H9 (cell line): ENCODE measurements around the gene SOCS7. TPM values are rescaled to one million over a fixed set of nuclear protein-coding genes. Genes with fewer than 3 reads are reported as not detected.

Experiments
- DNase-seq: peaks from one replicate; pipeline ENCODE4 v3.0.0-alpha.2; 2017
- H2AFZ ChIP-seq: one replicate; pipeline ENCODE4 v1.6.1; 2013; ENCODE audit warnings: mild to moderate bottlenecking, low read length, control low read depth, moderate library complexity
- H2AK5ac ChIP-seq: 2 replicates; pipeline ENCODE4 v1.6.1; 2013; ENCODE audit warnings: low read length, control low read depth, mixed read lengths; ENCODE audit not compliant: insufficient read length
- H2BK120ac ChIP-seq: one replicate; pipeline ENCODE4 v1.6.1; 2013; ENCODE audit warnings: low read depth, mild to moderate bottlenecking, low read length, control low read depth, inconsistent platforms; ENCODE audit not compliant: poor library complexity, severe bottlenecking
- H2BK12ac ChIP-seq: 2 replicates; pipeline ENCODE4 v1.6.1; 2013; ENCODE audit warnings: low read length, control low read depth, mixed read lengths, low read depth; ENCODE audit not compliant: insufficient read length
- H2BK15ac ChIP-seq: 2 replicates; pipeline ENCODE4 v1.6.1; 2013; ENCODE audit warnings: low read depth, low read length, control low read depth
- H2BK20ac ChIP-seq: one replicate; pipeline ENCODE4 v1.6.1; 2013; ENCODE audit warnings: low read depth, mild to moderate bottlenecking, low read length, control low read depth, inconsistent platforms; ENCODE audit not compliant: poor library complexity, severe bottlenecking
- H2BK5ac ChIP-seq: 2 replicates; pipeline ENCODE4 v1.6.1; 2013; ENCODE audit warnings: low read length, control low read depth, mixed read lengths; ENCODE audit not compliant: insufficient read length
- H3K14ac ChIP-seq: 2 replicates; pipeline ENCODE4 v1.6.1; 2013; ENCODE audit warnings: low read length, control low read depth; ENCODE audit not compliant: insufficient read depth
- H3K18ac ChIP-seq: 2 replicates; pipeline ENCODE4 v1.6.1; 2013; ENCODE audit warnings: low read depth, mild to moderate bottlenecking, mixed read lengths, low read length, control low read depth; ENCODE audit not compliant: insufficient read length
- H3K23ac ChIP-seq: 2 replicates; pipeline ENCODE4 v1.6.1; 2013; ENCODE audit warnings: low read length, control low read depth, mixed read lengths, low read depth; ENCODE audit not compliant: insufficient read length
- H3K23me2 ChIP-seq: 2 replicates; pipeline ENCODE4 v1.6.1; 2013; ENCODE audit warnings: low read depth, mild to moderate bottlenecking, mixed read lengths, low read length, control low read depth; ENCODE audit not compliant: insufficient read length, poor library complexity, severe bottlenecking
- H3K27ac ChIP-seq: 2 replicates; pipeline ENCODE4 v1.5.1; 2013; ENCODE audit warnings: low read length, control low read depth, mixed read lengths, low read depth; ENCODE audit not compliant: insufficient read length
- H3K27me3 ChIP-seq: 2 replicates; pipeline ENCODE4 v1.6.1; 2013; ENCODE audit warnings: low read length, control low read depth, inconsistent platforms; ENCODE audit not compliant: insufficient read depth
- H3K4ac ChIP-seq: 2 replicates; pipeline ENCODE4 v1.6.1; 2013; ENCODE audit warnings: low read depth, mild to moderate bottlenecking, control low read depth, inconsistent platforms, low read length, moderate library complexity
- H3K4me1 ChIP-seq: 2 replicates; pipeline ENCODE4 v1.6.1; 2013; ENCODE audit warnings: low read length, control low read depth, inconsistent platforms; ENCODE audit not compliant: insufficient read depth
- H3K4me2 ChIP-seq: 2 replicates; pipeline ENCODE4 v1.6.1; 2013; ENCODE audit warnings: low read length, control low read depth, mixed read lengths; ENCODE audit not compliant: insufficient read length, insufficient read depth
- H3K56ac ChIP-seq: 2 replicates; pipeline ENCODE4 v1.6.1; 2013; ENCODE audit warnings: low read depth, mild to moderate bottlenecking, mixed read lengths, low read length, control low read depth; ENCODE audit not compliant: insufficient read length
- H3K79me1 ChIP-seq: 2 replicates; pipeline ENCODE4 v1.6.1; 2013; ENCODE audit warnings: low read depth, mild to moderate bottlenecking, moderate library complexity, low read length, control low read depth, inconsistent platforms; ENCODE audit not compliant: insufficient read depth, poor library complexity, severe bottlenecking
- H3K79me2 ChIP-seq: 2 replicates; pipeline ENCODE4 v1.6.1; 2013; ENCODE audit warnings: low read length, control low read depth, inconsistent platforms; ENCODE audit not compliant: insufficient read depth
- H3K9ac ChIP-seq: 2 replicates; pipeline ENCODE4 v1.6.1; 2013; ENCODE audit warnings: low read length, control low read depth, mixed read lengths; ENCODE audit not compliant: insufficient read length; ENCODE audit errors: extremely low read depth
- H3K9me3 ChIP-seq: one replicate; pipeline ENCODE4 v1.6.1; 2013; ENCODE audit warnings: low read depth, low read length, inconsistent platforms; ENCODE audit not compliant: control insufficient read depth
- H3T11ph ChIP-seq: one replicate; pipeline ENCODE4 v1.6.1; 2013; ENCODE audit warnings: mild to moderate bottlenecking, low read length, control low read depth, inconsistent platforms
- H4K20me1 ChIP-seq: one replicate; pipeline ENCODE4 v1.6.1; 2013; ENCODE audit not compliant: control insufficient read depth, insufficient read length, insufficient read depth
- H4K5ac ChIP-seq: 2 replicates; pipeline ENCODE4 v1.6.1; 2013; ENCODE audit warnings: low read depth, mild to moderate bottlenecking, mixed read lengths, low read length, control low read depth; ENCODE audit not compliant: insufficient read length
- H4K8ac ChIP-seq: replicated peaks from 2 replicates; pipeline ENCODE4 v1.6.1; 2013; ENCODE audit warnings: low read length, control low read depth, mixed read lengths, low read depth; ENCODE audit not compliant: insufficient read length
- H4K91ac ChIP-seq: 2 replicates; pipeline ENCODE4 v1.6.1; 2013; ENCODE audit warnings: low read depth, mild to moderate bottlenecking, moderate library complexity, mixed read lengths, low read length, control low read depth; ENCODE audit not compliant: insufficient read length
- H3K27ac Mint-ChIP-seq, 3 experiments: 2 replicates in 2 of 3; 3 replicates in 1 of 3; pipeline ENCODE4 v1.8.0; 2020 to 2021; ENCODE audit warnings: mixed read lengths in 3 of 3, mild to moderate bottlenecking in 1 of 3, moderate library complexity in 1 of 3
- H3K27me3 Mint-ChIP-seq: 2 replicates; pipeline ENCODE4 v1.8.0; 2021; ENCODE audit warnings: low read depth, mild to moderate bottlenecking, moderate library complexity, mixed read lengths
- H3K36me3 Mint-ChIP-seq, 3 experiments: 2 replicates in 2 of 3; 3 replicates in 1 of 3; pipeline ENCODE4 v1.8.0; 2020 to 2021; ENCODE audit warnings: low read depth in 3 of 3, mixed read lengths in 3 of 3; ENCODE audit not compliant: insufficient read depth in 1 of 3
- H3K4me1 Mint-ChIP-seq, 2 experiments: 2 replicates each; pipeline ENCODE4 v1.8.0; 2020; ENCODE audit warnings: mixed read lengths in 2 of 2
- H3K4me3 Mint-ChIP-seq, 2 experiments: 2 replicates in 1 of 2; 3 replicates in 1 of 2; pipeline ENCODE4 v1.8.0; 2020 to 2021; ENCODE audit warnings: mild to moderate bottlenecking in 2 of 2, mixed read lengths in 2 of 2, moderate library complexity in 1 of 2
- H3K9me3 Mint-ChIP-seq, 2 experiments: 2 replicates in 1 of 2; 3 replicates in 1 of 2; pipeline ENCODE4 v1.8.0; 2020; ENCODE audit warnings: mild to moderate bottlenecking in 2 of 2, mixed read lengths in 2 of 2, moderate library complexity in 1 of 2
- CTCF ChIP-seq: fragments of 200-600 bp; sonication (generic); conservative IDR thresholded peaks from 3 replicates; pipeline ENCODE4 v1.8.0; 2021; ENCODE audit warnings: antibody characterized with exemption, mild to moderate bottlenecking
- WGBS: extraction: QIAGEN DNeasy Blood & Tissue Kit; methylation state at CpG from one replicate; pipeline ENCODE4 v1.1.7; 2013; ENCODE audit warnings: missing lambda C conversion rate, low lambda C conversion rate, mixed read lengths; ENCODE audit not compliant: insufficient read length; ENCODE audit errors: extremely low coverage; 5-methylcytosine and 5-hydroxymethylcytosine counted together
- total RNA-seq: library from RNA; stranded (reverse); gene quantifications from 2 replicates; pipeline ENCODE4 v1.2.1, GENCODE V29; 2021

The SOCS7 gene
- total RNA-seq, 1 experiment from 2014 or later, result 31.0 TPM

DNA sequence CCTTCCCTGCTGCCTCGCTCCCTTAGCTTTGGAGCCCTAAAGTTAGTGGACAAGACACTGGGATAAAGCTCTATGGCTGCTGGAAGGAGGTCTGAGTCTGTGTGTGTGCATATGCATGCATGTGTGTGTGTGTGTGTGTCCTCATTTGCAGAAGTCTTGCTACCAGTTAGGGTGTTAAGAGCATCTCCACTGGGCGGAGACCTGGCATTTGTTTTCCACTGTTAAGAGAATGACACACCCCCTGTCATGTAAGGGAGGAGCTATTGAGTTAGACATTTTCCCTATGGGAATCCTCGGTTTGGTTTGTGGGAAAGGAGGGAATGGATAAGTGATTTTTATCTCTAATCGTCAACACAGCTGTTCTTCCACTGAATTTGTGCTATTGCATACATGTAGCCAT, 51.8 kb downstream of the SOCS7 start:
- Histone ChIP-seq H2BK120ac (no peak overlapping the region), H3K14ac (no peak overlapping the region), H3K18ac (no peak overlapping the region), H3K9me3 (no peaks in the 10 kb centered on the region), H4K8ac (no peak overlapping the region), H3K4ac (no peak overlapping the region), H2BK15ac (no peak overlapping the region), H4K91ac (no peak overlapping the region), H3K27ac (no peak overlapping the region), H3K27me3 (no peaks in the 10 kb centered on the region), H3K23me2 (peaks cover 3% of the 10 kb centered on the region), H3T11ph (no peak overlapping the region), H3K23ac (no peak overlapping the region), H3K4me2 (peak overlapping the region; percentile 30), H4K5ac (no peak overlapping the region), H3K79me1 (no peaks in the 10 kb centered on the region), H3K56ac (no peak overlapping the region), H2BK12ac (no peak overlapping the region), H3K79me2 (no peaks in the 10 kb centered on the region), H2BK20ac (no peak overlapping the region), H3K4me1 (peaks cover 11% of the 10 kb centered on the region; the same call in 1 of the 2 replicates), H4K20me1 (no peaks in the 10 kb centered on the region), H2AFZ (no peak overlapping the region), H2BK5ac (no peak overlapping the region), H3K9ac (no peak overlapping the region), H2AK5ac (no peak overlapping the region)
- Mint-ChIP-seq H3K27me3 (peaks cover 4% of the 10 kb centered on the region; the same call in 1 of the 2 replicates), H3K36me3 (peaks cover 22 to 39% (median 26%) of the 10 kb centered on the region in 3 experiments; a peak in 6 of 7 replicates), H3K27ac (peak overlapping the region in 2 of 3 experiments; percentile 80 to 94; a peak in 3 of 7 replicates), H3K4me3 (peak overlapping the region in 1 of 2 experiments; percentile 41; a peak in 3 of 5 replicates), H3K4me1 (peaks cover 28 to 30% of the 10 kb centered on the region in 2 experiments), H3K9me3 (no peaks in the 10 kb centered on the region)
- no peak for TF ChIP-seq CTCF
- no CpG with 5 or more reads among the region's 4 CpGs for WGBS
- DNase-seq, result peak; percentile 50
